CD4-positive, alpha-beta memory T cell (primary cell): ENCODE results near the gene CIB4. TPM values are rescaled to one million over a fixed set of nuclear protein-coding genes. Genes with fewer than 3 reads are reported as not detected.

Source experiments
- CTCF ChIA-PET: fragments of 350-600 bp; sonication (Branson Sonifier 250); formaldehyde crosslinking; loops from one replicate; lab custom pipeline; 2021; ENCODE audit warnings: inconsistent platforms; ENCODE audit not compliant: partially characterized antibody; lab: Charles Lee
- POLR2A ChIA-PET: fragments of 350-600 bp; sonication (Branson Sonifier 250); formaldehyde crosslinking; loops from one replicate; lab custom pipeline; 2021; ENCODE audit not compliant: partially characterized antibody; lab: Charles Lee
- DNase-seq, 5 donors: peaks; one replicate each; pipeline versions ENCODE4 v3.0.0 to v3.0.0-alpha.2; 2020 to 2022; ENCODE audit warnings: mixed read lengths in 1 of 5
- H3K27ac ChIP-seq: one replicate; pipeline ENCODE4 v1.7.0; 2013; ENCODE audit warnings: low read depth, low read length
- H3K27me3 ChIP-seq: 2 replicates; pipeline ENCODE4 v1.7.0; 2013; ENCODE audit warnings: mild to moderate bottlenecking, low read length, moderate library complexity; ENCODE audit not compliant: insufficient read depth
- H3K36me3 ChIP-seq: 2 replicates; pipeline ENCODE4 v1.7.0; 2013; ENCODE audit warnings: mild to moderate bottlenecking, low read length, moderate library complexity; ENCODE audit not compliant: insufficient read depth
- H3K4me1 ChIP-seq: 2 replicates; pipeline ENCODE4 v1.7.0; 2013; ENCODE audit warnings: mild to moderate bottlenecking, low read length, moderate library complexity; ENCODE audit not compliant: insufficient read depth
- H3K4me3 ChIP-seq, 2 donors: one replicate each; pipeline ENCODE4 v1.7.0; 2013; ENCODE audit warnings: low read length in 2 of 2, mild to moderate bottlenecking in 1 of 2
- H3K9me3 ChIP-seq, 2 donors: one replicate each; pipeline ENCODE4 v1.7.0; 2013; ENCODE audit warnings: low read length in 2 of 2, control low read depth in 1 of 2; ENCODE audit not compliant: control insufficient read depth in 1 of 2
- H3K27ac Mint-ChIP-seq, 7 donors: one replicate each; pipeline ENCODE4 v1.8.0; 2020 to 2021; ENCODE audit warnings: mixed read lengths in 7 of 7, mild to moderate bottlenecking in 6 of 7, inconsistent platforms in 3 of 7, moderate library complexity in 3 of 7
- H3K27me3 Mint-ChIP-seq, 2 donors: one replicate each; pipeline ENCODE4 v1.8.0; 2020 to 2021; ENCODE audit warnings: mixed read lengths in 2 of 2
- H3K36me3 Mint-ChIP-seq, 2 donors: one replicate each; pipeline ENCODE4 v1.8.0; 2020 to 2021; ENCODE audit warnings: mixed read lengths in 2 of 2, inconsistent platforms in 1 of 2, mild to moderate bottlenecking in 1 of 2
- H3K4me1 Mint-ChIP-seq, 4 donors: one replicate each; pipeline ENCODE4 v1.8.0; 2020 to 2021; ENCODE audit warnings: mixed read lengths in 4 of 4, mild to moderate bottlenecking in 1 of 4
- H3K4me3 Mint-ChIP-seq, 8 donors: one replicate each; pipeline ENCODE4 v1.8.0; 2020 to 2021; ENCODE audit warnings: mixed read lengths in 8 of 8, mild to moderate bottlenecking in 7 of 8, moderate library complexity in 6 of 8, inconsistent platforms in 3 of 8
- H3K9me3 Mint-ChIP-seq, 8 donors: one replicate each; pipeline ENCODE4 v1.8.0; 2020 to 2021; ENCODE audit warnings: mixed read lengths in 8 of 8, mild to moderate bottlenecking in 5 of 8, inconsistent platforms in 3 of 8, moderate library complexity in 1 of 8
- intact Hi-C: fragments of 100-400 bp; cut with micrococcal nuclease; formaldehyde crosslinking; loops from one replicate; pipeline ENCODE4 v1.15.1; 2023
- polyA plus RNA-seq, 2 donors: library from polyadenylated mRNA; unstranded; fragments of 300-500 nt; fragmentation: Illumina TruSeq; gene quantifications; one replicate each; pipeline ENCODE4 v1.2.3, GENCODE V29; 2021
- total RNA-seq, 2 experiments: library from RNA; stranded (reverse); gene quantifications; one replicate each; pipeline ENCODE4 v1.2.3, GENCODE V29; 2021

CIB4 gene
- total and polyA plus RNA-seq, 4 experiments from 2014 or later, result not detected

GRCh38 chr2:26649322-26649721 is 8.2 kb upstream of the CIB4 start:
- no peak overlapping the region for H3K27ac ChIP-seq
- Mint-ChIP-seq H3K9me3 (peaks cover 0 to 4% (median 0%) of the 10 kb centered on the region in 8 donors), H3K36me3 (no peaks in the 10 kb centered on the region), H3K27ac (no peak overlapping the region), H3K27me3 (peaks cover 12 to 27% of the 10 kb centered on the region in 2 donors), H3K4me3 (no peak overlapping the region), H3K4me1 (no peaks in the 10 kb centered on the region)
- DNase-seq, result no peak
- H3K4me3 ChIP-seq, result no peak overlapping the region
- H3K9me3 ChIP-seq, result no peaks in the 10 kb centered on the region
- CTCF ChIA-PET, result no interaction called here
- no peaks in the 10 kb centered on the region for H3K36me3 ChIP-seq
- H3K27me3 ChIP-seq, result no peaks in the 10 kb centered on the region
- intact Hi-C loops, result no loop called here
- no peaks in the 10 kb centered on the region for H3K4me1 ChIP-seq
- POLR2A ChIA-PET, result no interaction called here

- Histone ChIP-seq H3K27ac (no peak overlapping the region), H3K4me3 (no peak overlapping the region), H3K9me3 (no peaks in the 10 kb centered on the region), H3K27me3 (no peaks in the 10 kb centered on the region), H3K4me1 (no peaks in the 10 kb centered on the region), H3K36me3 (no peaks in the 10 kb centered on the region)
- DNase-seq, result no peak
- Mint-ChIP-seq H3K9me3 (peaks cover 0 to 4% (median 0%) of the 10 kb centered on the region in 8 donors), H3K4me1 (no peaks in the 10 kb centered on the region), H3K27ac (no peak overlapping the region), H3K27me3 (peaks cover 15 to 31% of the 10 kb centered on the region in 2 donors), H3K36me3 (no peaks in the 10 kb centered on the region), H3K4me3 (no peak overlapping the region)
- intact Hi-C loops, result no loop called here
- POLR2A ChIA-PET, result no interaction called here
- CTCF ChIA-PET, result no interaction called here
Observed at GRCh38 chr2:26648516-26648915, 7.3 kb upstream of the CIB4 start.

- Histone ChIP-seq H3K36me3 (no peaks in the 10 kb centered on the region), H3K27ac (no peak overlapping the region), H3K27me3 (no peaks in the 10 kb centered on the region), H3K4me1 (no peaks in the 10 kb centered on the region), H3K4me3 (no peak overlapping the region), H3K9me3 (no peaks in the 10 kb centered on the region)
- no peak overlapping the region for H3K4me3 Mint-ChIP-seq
- H3K9me3 Mint-ChIP-seq, result peaks cover 0 to 4% (median 0%) of the 10 kb centered on the region in 8 donors
- H3K4me1 Mint-ChIP-seq, result no peaks in the 10 kb centered on the region
- H3K27ac Mint-ChIP-seq, result no peak overlapping the region
- POLR2A ChIA-PET, result no interaction called here
- intact Hi-C loops, result no loop called here
- DNase-seq, result no peak
- H3K27me3 Mint-ChIP-seq, result peaks cover 19 to 35% of the 10 kb centered on the region in 2 donors
- H3K36me3 Mint-ChIP-seq, result no peaks in the 10 kb centered on the region
- CTCF ChIA-PET, result no interaction called here
Observed at GRCh38 chr2:26647981-26648380, 6.8 kb upstream of the CIB4 start.

GRCh38 chr2:26646986-26647672 is 6.0 kb upstream of the CIB4 start:
- no peak overlapping the region for H3K4me3 Mint-ChIP-seq
- H3K36me3 ChIP-seq, result no peaks in the 10 kb centered on the region
- no peaks in the 10 kb centered on the region for H3K4me1 ChIP-seq
- POLR2A ChIA-PET, result no interaction called here
- peaks cover 0 to 2% (median 0%) of the 10 kb centered on the region in 8 donors for H3K9me3 Mint-ChIP-seq
- H3K36me3 Mint-ChIP-seq, result no peaks in the 10 kb centered on the region
- no peak overlapping the region for H3K27ac Mint-ChIP-seq
- H3K4me1 Mint-ChIP-seq, result no peaks in the 10 kb centered on the region
- no peak overlapping the region for H3K4me3 ChIP-seq
- peaks cover 22 to 34% of the 10 kb centered on the region in 2 donors for H3K27me3 Mint-ChIP-seq
- H3K27me3 ChIP-seq, result no peaks in the 10 kb centered on the region
- H3K9me3 ChIP-seq, result no peaks in the 10 kb centered on the region
- no peak overlapping the region for H3K27ac ChIP-seq
- no peak for DNase-seq
- intact Hi-C loops, result no loop called here
- CTCF ChIA-PET, result no interaction called here

GRCh38 chr2:26645762-26646161 is 4.6 kb upstream of the CIB4 start:
- Histone ChIP-seq H3K27me3 (no peaks in the 10 kb centered on the region), H3K9me3 (no peaks in the 10 kb centered on the region), H3K4me3 (no peak overlapping the region), H3K4me1 (no peaks in the 10 kb centered on the region), H3K36me3 (no peaks in the 10 kb centered on the region), H3K27ac (no peak overlapping the region)
- Mint-ChIP-seq H3K27me3 (peaks cover 22 to 41% of the 10 kb centered on the region in 2 donors), H3K9me3 (peaks cover 0 to 2% (median 0%) of the 10 kb centered on the region in 8 donors), H3K4me1 (no peaks in the 10 kb centered on the region), H3K36me3 (no peaks in the 10 kb centered on the region), H3K4me3 (no peak overlapping the region), H3K27ac (no peak overlapping the region)
- POLR2A ChIA-PET, result no interaction called here
- intact Hi-C loops, result no loop called here
- DNase-seq, result no peak
- CTCF ChIA-PET, result no interaction called here

GRCh38 chr2:26644188-26644835 is 3.1 kb upstream of the CIB4 start:
- no peak overlapping the region for H3K27ac Mint-ChIP-seq
- DNase-seq, result no peak
- intact Hi-C loops, result no loop called here
- Histone ChIP-seq H3K27ac (no peak overlapping the region), H3K4me3 (no peak overlapping the region), H3K36me3 (no peaks in the 10 kb centered on the region), H3K9me3 (no peaks in the 10 kb centered on the region), H3K4me1 (no peaks in the 10 kb centered on the region), H3K27me3 (no peaks in the 10 kb centered on the region)
- H3K36me3 Mint-ChIP-seq, result no peaks in the 10 kb centered on the region
- H3K4me1 Mint-ChIP-seq, result no peaks in the 10 kb centered on the region
- CTCF ChIA-PET, result no interaction called here
- peaks cover 0 to 2% (median 0%) of the 10 kb centered on the region in 8 donors for H3K9me3 Mint-ChIP-seq
- POLR2A ChIA-PET, result no interaction called here
- no peak overlapping the region for H3K4me3 Mint-ChIP-seq
- H3K27me3 Mint-ChIP-seq, result peaks cover 25 to 41% of the 10 kb centered on the region in 2 donors

- POLR2A ChIA-PET, result no interaction called here
- CTCF ChIA-PET, result no interaction called here
Observed at GRCh38 chr2:26642429-26642828, 1.3 kb upstream of the CIB4 start.

More at GRCh38 chr2:26642429-26642828, 1.3 kb upstream of the CIB4 start:
- Mint-ChIP-seq H3K4me1 (no peaks in the 10 kb centered on the region), H3K4me3 (no peak overlapping the region), H3K36me3 (no peaks in the 10 kb centered on the region), H3K27me3 (peaks cover 25 to 38% of the 10 kb centered on the region in 2 donors), H3K9me3 (peaks cover 0 to 2% (median 0%) of the 10 kb centered on the region in 8 donors), H3K27ac (no peak overlapping the region)
- no peak overlapping the region for H3K27ac ChIP-seq
- intact Hi-C loops, result no loop called here
- H3K4me1 ChIP-seq, result no peaks in the 10 kb centered on the region
- H3K36me3 ChIP-seq, result no peaks in the 10 kb centered on the region
- no peaks in the 10 kb centered on the region for H3K9me3 ChIP-seq
- DNase-seq, result no peak
- no peak overlapping the region for H3K4me3 ChIP-seq
- no peaks in the 10 kb centered on the region for H3K27me3 ChIP-seq
